Muscle of back (tissue), 11 donors: Measurements from ENCODE around the gene DEAF1. TPM values are rescaled to one million over a fixed set of nuclear protein-coding genes. Genes with fewer than 3 reads are reported as not detected.

ENCODE experiments used
- DNase-seq, 3 donors: peaks; one replicate each; pipeline versions ENCODE4 v3.0.0 to v3.0.0-alpha.2; 2013
- polyA plus RNA-seq, 10 donors: library from polyadenylated mRNA; unstranded; fragments of 120-200 nt; gene quantifications; one replicate each; pipeline ENCODE4 v1.2.1, GENCODE V29; 2013; ENCODE audit not compliant: insufficient read length in 10 of 10

Gene DEAF1
- polyA plus RNA-seq, 10 donors = 22.1 to 40.7 (median 29.2) TPM

GRCh38 chr11:722346-722811 lies 27.4 kb upstream of the DEAF1 start:
- DNase-seq = no peak

DNA sequence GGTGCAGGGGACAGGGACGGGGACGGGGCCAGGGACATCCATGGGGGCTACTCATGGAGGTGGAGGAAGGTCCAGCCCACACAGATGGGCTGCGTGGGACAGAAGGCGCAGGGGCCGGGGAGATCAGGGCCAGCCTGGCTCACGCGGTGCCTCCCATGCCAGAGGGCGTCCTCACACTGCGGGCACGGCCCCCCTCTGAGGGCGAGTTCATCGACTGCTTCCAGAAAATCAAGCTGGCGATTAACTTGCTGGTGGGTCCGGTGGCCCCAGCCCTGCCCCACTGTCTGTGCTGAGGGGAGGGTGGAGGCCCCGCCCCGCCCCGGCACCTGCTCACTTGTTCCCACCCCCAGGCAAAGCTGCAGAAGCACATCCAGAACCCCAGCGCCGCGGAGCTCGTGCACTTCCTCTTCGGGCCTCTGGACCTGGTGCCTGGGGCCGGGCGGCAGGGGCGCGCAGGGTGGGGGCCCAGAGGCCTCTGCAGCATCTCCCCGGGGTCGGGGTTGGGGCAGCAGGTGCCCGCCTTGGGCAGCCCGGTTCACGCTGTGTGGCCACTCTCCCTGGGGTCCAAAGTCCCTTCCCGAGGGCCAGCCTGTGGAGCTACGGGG lies 26.8 kb upstream of the DEAF1 start:
- DNase-seq = no peak

DNA sequence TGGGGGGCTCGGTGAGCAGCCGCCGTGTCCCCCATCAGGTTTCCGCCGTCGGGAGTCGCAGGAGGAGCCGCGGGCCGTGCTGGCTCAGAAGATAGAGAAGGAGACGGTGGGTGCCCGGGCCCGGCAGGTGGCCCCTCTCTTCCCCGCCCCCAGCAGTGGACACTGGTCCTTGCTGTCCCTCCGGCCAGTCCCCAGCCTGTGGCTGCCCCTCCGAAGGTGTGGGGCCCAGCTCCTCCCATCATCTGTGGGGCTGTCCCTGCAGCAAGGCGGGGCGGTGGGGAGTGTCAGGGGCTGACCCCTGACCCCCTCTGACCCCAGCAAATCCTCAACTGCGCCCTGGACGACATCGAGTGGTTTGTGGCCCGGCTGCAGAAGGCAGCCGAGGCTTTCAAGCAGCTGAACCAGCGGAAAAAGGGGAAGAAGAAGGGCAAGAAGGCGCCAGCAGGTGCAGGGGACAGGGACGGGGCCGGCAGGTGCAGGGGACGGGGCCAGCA lies 26.3 kb upstream of the DEAF1 start:
- no peak for DNase-seq

DNA sequence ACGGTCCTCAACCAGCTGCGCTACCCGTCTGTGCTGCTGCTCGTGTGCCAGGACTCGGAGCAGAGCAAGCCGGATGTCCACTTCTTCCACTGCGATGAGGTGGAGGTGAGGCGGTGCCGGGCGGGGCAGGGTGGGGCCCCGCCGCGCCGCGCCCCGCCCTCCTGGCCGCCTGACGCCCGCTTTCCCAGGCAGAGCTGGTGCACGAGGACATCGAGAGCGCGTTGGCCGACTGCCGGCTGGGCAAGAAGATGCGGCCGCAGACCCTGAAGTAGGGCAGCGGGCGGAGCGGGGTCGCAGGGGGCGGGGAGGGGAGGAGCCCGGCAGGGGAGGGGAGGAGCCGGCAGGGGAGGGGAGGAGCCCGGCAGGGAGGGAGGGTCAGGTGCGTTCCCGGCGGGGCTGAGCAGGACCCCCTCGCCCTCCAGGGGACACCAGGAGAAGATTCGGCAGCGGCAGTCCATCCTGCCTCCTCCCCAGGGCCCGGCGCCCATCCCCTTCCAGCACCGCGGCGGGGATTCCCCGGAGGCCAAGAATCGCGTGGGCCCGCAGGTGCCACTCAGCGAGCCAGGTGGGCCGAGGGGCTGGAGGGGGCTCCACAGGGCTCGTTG lies 25.7 kb upstream of the DEAF1 start:
- DNase-seq = no peak

DNA sequence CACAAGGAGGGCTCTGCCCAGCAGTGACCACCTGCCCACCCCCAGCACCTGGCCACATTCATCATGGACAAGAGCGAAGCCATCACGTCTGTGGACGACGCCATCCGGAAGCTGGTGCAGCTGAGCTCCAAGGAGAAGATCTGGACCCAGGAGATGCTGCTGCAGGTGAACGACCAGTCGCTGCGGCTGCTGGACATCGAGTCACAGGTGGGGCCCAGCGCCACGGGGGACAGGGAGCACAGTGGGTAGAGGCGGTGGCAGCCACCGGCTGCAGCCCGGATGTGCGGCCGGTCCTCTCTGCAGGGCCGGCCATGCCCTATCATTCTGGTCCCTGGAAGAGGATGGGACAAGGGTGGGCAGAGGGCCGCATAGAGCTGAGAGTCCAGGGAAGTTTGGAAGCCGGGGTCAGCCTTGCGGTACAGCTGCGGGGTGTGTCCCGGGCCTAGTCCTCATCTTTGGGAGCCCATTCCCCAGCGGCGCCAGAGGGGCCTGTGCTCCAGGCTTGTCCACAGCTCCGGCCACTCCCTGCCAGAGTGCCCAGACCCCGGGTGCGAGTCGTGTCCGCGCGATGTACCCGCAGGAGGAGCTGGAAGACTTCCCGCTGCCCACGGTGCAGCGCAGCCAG lies 25.1 kb upstream of the DEAF1 start:
- DNase-seq = no peak

DNA sequence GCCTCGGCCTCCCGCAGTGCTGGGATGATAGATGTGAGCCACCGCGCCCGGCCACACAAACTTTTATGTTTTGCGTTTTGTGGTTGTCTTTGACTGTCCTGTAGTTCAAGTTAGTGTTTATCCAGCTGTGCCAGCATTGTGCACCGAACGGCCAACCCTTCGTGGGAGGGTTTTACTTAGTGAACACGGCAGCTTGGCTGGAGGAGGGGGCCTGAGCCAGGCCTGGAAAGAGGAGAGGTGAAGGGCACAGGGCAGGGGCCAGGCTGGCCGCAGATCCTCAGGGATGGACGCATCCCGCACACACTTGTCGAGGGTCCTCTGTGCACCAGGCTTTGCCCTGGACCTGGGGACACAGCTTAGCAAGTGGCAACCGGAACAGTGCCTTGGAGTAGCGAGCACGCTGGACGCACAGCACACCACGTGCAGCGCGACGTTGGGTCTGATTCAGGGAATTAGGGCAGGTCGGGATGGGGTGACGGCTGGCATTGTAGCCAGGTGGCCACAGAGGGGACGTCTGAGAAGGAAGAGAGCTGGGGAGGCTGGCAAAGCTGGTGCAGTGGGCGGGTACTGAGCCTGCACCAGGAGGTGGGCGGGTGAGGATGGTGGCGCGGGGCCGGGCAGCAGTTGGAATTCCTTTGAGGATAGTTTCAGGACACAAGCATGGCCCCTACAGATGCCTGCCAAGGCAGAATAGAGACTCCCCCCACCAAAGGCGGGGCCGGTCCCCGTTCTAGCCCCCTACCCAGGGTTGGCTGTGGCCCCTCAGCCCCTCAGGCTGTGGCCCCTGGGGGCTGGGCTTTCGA lies 24.4 kb upstream of the DEAF1 start:
- no peak for DNase-seq

GRCh38 chr11:714436-714835 lies 19.4 kb upstream of the DEAF1 start:
- no peak for DNase-seq

GRCh38 chr11:709109-709997 lies 14.3 kb upstream of the DEAF1 start:
- no peak for DNase-seq

GRCh38 chr11:708511-708910 lies 13.5 kb upstream of the DEAF1 start:
- no peak for DNase-seq

GRCh38 chr11:707817-708420 lies 12.9 kb upstream of the DEAF1 start:
- no peak for DNase-seq

- DNase-seq = no peak
Measured at GRCh38 chr11:706957-707816, 12.2 kb upstream of the DEAF1 start.

GRCh38 chr11:706439-706956 lies 11.5 kb upstream of the DEAF1 start:
- no peak for DNase-seq

GRCh38 chr11:705646-706438 lies 10.8 kb upstream of the DEAF1 start, which contains the start of gene EPS8L2:
Gene EPS8L2 (plus strand): TSS chr11:706231. CDS start chr11:709408, 3,177 bp downstream.
- DNase-seq = no peak

GRCh38 chr11:704781-705645 lies 10.0 kb upstream of the DEAF1 start:
- DNase-seq = no peak

GRCh38 chr11:704228-704674 lies 9.2 kb upstream of the DEAF1 start:
- no peak for DNase-seq

GRCh38 chr11:703506-703905 lies 8.5 kb upstream of the DEAF1 start:
- DNase-seq = no peak
